NCI-H128 (cell line): ENCODE data around the gene NAA20.
"Not testable (repeated sequence)": the region's sequence is repeated elsewhere in the genome, so short reads cannot be mapped to it uniquely, and the experiment has no call there.

Experiments
- DNase-seq: peaks from one replicate; lab custom pipeline; 2025; ENCODE audit not compliant: unreplicated experiment; lab: John Stamatoyannopoulos, UW

The NAA20 gene

DNA sequence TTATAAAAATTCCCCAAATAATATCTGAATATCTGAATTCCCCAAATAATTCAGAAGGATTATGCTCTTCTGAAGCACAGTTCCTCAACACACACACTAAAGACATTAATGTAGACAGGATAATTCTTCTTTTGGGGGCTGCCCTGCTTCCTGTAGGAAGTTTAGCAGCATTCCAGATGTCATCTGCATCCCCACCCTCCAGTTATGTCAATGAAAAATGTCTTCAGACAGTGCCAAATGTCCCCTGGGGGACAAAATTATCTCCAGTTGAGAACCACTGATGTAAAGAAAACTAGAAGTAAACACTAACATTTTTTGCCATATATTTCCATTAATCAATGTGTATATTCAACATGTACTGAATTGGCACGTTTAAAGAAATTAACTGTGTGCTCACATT, 25.9 kb upstream of the NAA20 start:
- no peak for DNase-seq

DNA sequence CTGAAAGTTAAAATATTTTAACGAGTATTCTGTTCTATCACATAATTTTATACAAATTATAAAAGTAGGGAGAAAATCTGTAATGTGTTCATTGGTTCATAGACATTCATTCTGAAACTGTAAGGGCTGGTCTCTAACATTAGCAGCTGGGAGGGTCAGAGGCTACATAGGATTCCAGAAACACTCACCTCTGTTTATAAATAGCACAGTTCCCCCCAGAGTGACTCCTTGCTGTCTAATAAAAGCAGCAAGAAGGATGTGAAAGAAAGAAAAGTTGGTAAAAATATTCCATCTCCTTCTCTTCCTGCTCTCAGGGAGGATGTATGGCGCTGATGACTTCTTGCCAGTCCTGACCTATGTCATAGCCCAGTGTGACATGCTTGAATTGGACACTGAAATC, 25.3 kb upstream of the NAA20 start:
- DNase-seq: no peak

DNA sequence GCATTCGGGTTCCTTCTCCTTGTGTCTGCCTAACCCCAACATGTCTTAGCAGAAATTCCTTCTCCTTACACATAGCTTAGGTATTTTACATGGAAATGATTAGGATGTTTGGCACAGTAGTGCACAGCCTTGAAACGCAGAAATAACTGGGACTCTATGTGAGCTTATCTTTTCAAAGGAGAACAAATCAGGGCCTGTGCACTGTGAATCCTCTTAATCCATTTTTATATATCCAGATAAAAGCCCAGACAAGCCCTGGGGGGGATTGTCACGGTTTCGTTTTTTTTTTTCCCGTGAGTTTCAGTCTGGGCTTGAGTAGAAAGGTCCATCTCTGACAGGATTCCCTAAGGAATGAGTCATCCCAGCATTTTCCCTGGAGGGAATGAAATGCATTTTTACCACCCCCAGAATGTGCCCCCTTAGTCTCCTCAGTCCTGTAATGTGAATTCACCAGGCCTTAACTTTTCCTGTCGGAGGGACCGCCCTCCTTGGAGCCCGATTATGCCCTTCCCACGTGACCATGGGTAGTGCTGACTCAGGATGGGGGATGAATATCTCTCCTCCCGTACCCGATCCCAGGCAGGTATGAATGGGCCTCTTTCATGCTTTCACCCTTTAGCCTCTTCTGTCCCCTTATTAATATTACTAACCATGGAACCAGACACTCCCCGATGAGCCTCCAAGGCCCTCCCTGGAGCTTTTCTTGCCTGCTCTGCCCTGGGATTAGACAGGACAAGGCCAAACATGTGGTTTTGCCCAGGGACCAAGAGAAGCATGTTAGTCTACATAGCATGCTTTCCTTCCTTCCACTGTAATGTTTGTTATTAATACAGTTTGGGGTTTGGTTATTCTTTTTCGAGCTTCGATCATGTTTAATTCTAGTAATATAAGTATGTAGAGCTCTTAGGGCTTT, 23.9 kb upstream of the NAA20 start:
- DNase-seq: no peak

DNA sequence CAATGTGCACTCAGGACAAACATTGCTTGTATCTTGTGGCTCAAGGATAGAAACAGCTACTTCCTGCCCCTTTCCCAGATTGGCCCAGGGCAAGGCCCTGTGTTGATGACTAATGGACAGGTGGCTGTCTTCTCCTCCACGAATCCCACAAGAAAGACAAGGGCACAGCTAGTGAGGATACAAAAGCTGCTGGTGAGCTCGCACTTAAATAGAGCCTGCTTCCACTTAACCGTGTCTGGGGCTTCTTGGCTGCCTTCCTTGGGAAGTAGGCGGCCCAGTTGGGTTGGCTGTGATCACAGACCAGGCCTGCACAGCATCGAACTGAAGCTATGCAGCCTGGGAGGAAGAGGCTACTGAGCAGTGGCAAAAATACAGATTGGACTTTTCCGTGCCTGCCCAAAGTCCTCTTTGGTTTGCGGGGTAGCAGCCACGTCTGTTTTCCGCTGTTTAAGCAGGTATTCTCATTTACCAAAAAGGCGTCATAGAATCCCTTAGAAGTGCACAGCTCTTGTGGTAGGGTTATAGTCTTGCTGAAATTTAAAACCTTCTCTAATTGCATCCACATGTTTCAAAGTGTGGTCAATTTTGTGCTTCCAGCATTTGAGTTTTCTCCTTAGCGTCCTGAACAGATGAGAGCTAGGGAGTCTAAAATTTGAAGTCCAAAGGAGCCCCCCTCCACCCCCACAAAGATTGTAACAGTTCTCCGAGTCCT, 23.0 kb upstream of the NAA20 start:
- no peak for DNase-seq

DNA sequence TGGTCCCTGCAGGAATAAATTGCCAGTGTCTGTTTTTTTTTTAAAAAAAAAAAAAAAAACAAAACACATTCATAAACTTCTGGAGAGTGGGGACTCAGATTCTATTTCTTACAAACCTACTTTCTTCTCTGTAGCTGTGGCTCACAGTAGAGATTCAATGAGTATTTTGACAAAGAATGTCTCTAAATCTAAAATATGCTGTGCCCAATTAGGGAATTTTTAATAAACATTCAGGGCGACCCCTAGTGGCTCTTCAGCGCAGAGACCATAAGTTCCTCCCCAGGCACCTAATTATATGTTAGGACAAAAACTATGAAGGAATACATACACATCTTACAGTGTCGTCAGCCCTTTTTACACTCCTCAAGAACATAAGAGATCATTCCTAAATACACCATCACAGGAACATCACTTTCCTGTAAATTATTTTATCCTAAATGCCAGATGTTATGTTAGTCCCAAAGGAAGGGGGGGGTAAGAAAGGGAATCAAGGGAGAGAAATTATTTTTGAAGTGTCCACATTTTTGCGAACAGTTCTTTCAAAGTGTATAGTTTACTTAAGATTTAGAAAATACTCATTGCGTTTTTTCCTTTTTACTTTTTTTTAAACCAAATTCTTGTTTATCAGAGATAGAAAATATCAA, 21.8 kb upstream of the NAA20 start:
- DNase-seq: peak; percentile 16

DNA sequence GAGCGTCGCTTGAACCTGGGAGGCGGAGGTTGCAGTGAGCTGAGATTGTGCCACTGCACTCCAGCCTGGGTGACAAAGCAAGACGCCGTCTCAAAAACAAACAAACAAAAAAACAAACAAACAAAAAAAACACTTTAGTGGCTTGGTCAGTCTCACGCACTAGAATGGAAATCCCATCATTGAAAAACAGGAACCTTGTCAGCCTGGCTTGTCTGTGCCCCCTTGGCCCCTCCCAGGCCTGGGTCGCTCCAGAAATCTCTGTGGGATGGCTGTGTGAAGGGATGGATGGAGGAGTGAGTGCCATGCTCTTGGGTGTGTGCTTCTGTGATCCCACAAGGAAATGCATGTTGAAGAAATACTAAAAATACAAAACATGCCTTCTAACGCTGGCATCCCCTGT, 20.9 kb upstream of the NAA20 start:
- no peak for DNase-seq

DNA sequence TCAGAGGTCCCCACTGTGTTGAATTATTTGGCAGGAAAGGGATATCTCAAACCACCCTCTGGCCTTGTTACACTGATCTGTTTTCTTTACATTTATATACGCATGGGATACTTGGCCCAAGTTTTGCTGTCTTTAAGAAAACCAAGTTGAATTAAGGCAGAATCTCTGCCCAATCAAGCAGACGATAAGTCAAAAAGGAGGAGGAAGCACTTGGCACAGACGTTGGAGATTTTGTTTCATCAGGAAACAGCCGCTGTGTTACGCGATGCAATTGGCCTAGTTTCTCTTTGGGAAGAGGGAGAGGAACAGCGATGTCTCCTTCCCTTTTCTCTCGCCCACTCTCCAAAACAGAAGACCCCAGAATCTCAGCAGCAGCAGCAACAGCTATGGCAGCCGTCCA, 20.2 kb upstream of the NAA20 start:
- DNase-seq: no peak

DNA sequence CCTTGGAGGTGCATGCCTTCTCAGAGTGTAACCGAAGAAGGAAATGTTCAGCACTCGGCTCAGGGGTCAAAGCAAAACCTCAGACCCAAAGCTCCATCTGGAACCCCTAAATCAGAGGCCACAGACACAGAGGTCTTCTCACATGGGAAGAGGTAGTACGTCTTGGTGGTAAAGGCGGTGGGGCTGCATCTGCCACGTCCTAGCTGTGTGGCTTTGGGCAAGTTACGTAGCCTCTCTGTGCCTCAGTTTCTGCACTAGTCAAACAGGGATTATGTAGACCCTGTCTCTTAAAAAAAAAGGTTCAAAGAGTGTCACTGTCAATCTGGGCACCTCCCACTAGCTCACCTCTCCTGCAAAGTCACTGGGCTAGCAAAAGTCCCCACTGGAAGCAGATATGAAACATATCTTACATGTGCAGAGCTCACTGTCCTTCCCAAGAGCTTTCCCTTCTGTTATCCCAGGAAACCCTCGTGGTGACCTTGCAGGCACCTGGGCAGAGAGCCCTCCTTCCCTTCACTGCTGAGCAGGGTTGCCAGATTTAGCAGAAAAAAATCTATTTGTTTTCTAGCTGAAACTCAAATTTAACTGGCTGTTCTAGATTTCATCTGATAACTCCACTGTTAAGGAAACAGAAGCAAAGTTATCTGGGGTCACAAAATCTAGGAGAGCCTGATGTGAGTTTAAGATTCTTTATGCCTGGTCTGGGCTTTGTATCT, 18.0 kb upstream of the NAA20 start:
- no peak for DNase-seq

DNA sequence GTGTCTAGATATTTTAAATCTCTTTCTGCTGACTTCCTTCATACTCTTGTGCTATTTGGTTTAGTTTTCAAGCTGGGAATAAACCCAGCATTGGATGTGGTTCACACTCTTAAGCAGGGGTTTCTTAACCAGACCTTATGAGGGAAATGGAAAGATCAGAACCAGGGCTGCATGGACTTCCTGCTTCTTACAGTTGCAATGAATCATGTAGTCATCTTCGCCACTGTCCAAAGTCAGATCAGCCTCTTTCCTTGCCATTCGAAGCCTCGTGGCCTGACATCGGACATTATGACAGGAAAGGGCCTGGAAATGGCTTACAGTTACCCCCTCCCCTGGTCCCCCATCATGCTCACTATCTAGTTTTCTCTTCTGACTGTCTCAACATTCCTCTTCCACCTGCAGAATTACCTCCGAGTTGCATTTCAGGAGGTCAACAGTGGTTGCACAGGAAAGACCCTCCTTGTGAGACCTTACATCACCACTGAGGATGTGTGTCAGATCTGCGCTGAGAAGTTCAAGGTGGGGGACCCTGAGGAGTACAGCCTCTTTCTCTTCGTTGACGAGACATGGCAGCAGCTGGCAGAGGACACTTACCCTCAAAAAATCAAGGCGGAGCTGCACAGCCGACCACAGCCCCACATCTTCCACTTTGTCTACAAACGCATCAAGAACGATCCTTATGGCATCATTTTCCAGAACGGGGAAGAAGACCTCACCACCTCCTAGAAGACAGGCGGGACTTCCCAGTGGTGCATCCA, 16.8 kb upstream of the NAA20 start:
- no peak for DNase-seq

DNA sequence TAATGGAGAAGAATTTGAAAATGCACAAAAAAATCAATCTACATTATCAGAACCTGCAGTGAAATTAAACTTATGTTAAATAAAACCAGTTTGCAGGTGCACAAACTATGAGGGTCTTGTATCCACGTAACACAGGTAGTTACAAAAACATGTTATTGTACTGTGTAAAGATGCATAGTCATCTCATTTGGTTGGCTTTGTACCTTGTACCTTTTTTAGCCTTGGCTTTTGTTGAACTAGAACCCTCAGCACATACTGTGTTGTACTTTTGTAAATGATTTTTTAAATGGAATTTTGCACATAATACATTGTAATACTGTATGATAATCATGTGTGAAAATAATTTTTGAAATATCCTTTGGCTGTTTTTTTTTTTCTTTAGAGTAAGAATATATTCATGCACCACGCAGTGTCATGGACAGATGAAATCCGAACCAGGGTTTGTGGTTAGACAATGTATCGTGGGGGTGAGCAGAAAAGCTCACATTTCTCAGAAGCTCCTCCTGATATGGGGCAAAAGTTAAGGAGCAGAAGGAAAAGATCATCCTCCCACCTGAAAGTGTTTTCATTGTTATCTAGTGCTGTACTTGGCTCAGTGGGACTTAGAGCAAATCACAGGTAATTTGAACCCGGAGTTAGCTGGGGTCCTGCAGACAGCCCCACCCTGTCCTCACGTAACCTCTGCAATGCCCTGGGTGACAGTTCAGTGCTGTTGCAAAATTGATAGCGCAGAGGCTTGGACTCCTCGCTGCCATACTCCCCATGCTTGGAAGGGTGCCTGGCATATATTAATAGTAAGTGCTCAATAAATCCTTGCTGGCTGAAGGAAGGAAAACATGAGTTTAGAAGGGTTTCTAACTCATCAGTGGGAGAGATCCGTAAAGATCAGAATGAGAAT, 14.8 kb upstream of the NAA20 start:
- DNase-seq: no peak

DNA sequence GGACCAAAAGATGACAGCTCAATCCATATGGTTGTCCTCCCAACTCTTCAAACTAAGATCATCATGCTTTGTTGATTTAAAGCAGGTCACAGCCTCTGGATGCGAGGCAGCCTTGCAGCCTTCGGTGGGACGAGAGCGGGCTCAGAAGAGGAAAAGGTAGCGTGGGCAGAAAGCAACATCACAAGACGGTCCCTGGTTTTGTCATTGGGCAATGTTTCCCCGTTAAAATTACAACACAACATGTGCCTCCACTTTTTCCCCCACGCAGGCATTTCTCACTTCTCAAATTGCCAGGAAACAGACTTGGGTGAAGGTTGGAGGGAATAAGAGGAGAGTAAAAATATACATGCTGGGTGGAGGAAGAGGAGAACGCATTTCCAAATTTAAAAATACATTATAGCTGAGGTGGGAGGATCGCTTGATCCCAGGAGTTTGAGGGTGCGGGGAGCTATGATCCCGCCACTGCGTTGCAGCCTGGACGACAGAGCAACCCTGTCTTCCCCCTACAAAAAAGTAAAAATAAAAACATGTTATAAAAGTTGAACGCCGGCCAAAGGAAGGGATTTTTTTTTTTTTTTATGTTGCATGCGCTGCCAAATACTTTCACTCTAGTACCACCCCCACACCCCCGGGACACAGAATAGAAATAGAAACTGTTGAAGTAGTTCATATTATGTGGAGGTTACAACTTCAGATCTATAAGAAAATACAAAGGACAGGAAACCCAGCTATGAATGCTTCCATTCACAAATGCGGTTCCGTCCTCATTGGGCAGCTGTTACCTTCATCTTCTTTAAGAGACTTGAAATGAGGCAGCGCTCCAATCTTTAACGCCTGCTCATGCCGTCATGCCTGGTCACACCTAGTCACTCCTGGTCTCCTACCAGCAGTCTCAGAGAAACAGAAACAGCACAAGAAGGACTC, 13.9 kb upstream of the NAA20 start:
- no peak for DNase-seq

DNA sequence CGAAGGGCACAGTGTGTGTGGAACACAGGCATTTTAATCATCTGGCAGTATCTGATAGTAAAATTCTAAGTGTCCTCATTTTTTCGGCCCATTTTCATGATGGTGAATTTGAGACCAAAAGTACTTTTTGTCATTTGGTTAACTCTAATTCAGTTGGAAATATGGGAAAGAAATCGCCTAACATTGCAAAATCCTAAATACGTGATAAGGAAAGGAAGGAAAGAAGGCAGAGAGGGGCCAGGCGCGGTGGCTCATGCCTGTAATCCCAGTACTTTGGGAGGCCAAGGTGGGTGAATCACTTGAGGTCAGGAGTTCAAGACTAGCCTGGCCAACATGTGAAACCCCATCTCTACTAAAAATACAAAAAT, 13.2 kb upstream of the NAA20 start:
- not testable (repeated sequence) for DNase-seq

DNA sequence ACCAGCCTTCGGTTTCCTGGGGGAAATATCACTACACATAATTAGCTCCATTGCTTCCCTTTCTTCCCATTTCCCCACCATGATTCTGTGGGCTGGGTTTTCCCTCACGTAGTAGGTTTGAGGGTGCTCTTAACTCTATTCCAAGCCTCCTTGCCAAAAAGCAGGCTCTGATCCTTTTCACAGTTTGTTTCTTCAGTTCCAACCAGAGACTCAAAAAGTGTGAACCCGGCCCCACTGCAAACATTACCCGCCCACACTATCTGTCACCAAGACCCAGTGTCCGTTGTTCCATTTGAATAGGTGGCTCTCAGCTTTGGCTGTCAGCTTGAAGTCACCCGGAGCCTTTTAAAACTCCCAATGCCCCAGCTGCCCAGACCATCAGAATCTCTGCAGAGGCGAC, 11.8 kb upstream of the NAA20 start:
- no peak for DNase-seq

DNA sequence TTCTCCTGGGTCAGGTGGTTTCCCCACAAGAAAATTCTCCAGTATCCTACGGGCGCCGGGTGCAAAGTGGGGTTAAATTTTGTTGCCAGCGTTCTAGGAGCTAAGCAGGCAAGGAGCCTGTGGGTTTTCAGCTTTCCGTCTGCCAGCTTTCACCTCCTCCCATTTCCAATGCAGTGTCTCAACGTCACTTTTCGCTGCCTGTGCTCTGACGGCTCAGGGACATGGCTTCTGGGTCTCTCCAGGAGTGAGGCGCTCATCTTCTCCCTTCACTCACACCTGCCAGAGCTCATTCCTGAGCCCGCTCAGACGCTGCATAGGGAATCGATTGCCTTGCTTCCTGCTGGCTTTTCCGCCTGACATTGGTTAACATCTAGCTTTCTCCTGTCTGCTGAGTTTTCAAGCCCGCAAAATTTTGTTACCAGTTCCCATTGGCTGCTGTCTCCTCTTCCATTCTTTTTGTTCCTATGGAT, 7.3 kb upstream of the NAA20 start:
- DNase-seq: no peak

DNA sequence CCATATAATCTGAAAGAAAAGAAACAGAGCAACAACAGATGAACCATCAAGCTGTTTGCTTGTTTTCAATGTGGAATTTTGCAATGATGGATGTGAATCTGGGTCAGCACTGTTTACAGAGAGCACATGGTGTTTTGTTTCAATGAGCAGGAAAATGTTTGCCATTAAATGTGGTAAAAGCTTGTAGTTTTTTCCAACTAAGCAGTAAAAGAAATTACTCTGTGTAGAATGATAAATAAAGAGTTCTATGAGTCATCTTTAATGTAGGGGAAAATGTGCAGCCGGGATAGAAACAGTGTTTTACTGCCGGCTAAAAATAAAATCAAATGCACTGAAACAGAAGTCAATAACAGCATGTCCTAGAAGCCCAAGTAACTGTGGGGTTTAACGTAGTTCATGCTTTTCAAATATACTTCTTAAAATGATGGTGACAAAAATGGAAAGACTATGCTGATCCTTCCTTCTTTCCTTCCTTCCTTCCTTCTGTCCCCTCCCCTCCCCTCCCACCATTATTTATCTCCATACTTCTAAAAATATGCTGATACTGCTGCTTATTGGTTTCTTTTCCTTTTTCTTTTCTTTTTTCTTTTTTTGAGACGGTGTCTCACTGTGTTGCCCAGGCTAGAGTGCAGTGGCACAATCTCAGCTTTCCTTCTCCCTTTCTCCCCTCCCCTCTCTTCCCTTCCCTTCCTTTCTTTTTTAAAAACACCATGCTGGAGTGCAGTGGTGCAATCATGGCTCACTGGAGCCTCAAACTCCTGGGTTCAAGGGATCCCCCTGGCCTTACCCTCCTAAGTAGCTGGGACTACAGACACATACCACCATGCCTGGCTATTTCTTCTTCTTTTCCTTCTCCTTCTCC, 6.3 kb upstream of the NAA20 start:
- no peak for DNase-seq

DNA sequence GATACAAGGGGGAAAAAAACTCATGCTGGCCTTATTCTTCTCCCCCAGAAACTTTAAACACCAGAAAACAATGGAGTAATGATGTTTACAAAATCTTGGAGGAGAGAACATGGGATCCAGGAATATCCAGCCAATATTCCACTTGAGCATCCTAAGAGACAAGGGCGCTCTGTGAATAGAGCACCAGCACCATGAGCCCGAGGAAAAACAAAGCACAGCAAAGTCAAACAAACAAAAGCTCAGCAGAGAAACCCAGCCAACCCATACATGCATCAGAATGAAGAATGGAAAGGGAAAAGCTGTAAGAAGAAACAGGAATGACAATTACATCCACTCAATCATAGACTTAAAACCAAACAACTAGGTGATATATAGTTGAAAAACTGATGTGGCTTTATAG, 4.6 kb upstream of the NAA20 start:
- no peak for DNase-seq

DNA sequence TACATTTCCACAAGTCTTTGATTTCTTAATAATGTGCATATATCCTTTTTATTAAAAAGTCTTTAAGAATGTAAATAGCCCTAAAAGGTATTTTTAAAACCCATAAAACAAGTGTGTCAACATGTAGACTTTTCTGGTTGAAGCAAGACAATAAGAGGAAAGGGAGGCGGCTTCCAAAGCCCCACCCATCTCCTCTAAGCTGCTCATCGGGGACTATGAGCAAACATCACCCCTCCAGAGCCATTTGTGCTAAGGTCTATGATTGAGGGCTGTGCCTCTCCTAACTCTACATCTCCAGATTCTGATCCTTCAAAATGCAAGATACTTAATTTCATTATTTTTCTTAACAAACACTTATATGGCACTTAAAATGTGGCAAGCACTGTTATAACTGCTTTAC, 2.5 kb upstream of the NAA20 start:
- no peak for DNase-seq

DNA sequence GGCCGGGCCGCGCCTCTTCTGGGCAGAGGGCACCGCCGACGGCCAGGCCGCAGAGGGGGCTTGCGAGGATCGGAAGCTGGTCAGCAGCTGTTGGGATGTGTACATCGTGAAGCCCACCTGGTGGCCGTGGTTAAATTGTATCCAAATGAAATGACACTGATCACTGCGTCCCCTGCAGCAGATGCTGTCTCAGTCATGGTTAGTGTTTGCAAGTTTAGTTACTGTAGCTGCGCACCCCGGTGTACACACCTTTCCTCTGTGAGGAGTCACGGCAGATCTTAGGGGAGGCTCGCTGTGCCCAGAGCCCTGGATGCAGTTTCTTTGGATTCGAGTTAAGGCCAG, 653 bp downstream of the NAA20 start:
- DNase-seq: no peak
